GM21423 (cell line): ENCODE data around the gene JAKMIP1.

ENCODE experiments used
- ATAC-seq: cut with Tn5 transposase; IDR thresholded peaks from one replicate; pipeline ENCODE4 v1.9.1; 2021; ENCODE audit warnings: mild to moderate bottlenecking, moderate library complexity; ENCODE audit not compliant: unreplicated experiment

Gene JAKMIP1

DNA sequence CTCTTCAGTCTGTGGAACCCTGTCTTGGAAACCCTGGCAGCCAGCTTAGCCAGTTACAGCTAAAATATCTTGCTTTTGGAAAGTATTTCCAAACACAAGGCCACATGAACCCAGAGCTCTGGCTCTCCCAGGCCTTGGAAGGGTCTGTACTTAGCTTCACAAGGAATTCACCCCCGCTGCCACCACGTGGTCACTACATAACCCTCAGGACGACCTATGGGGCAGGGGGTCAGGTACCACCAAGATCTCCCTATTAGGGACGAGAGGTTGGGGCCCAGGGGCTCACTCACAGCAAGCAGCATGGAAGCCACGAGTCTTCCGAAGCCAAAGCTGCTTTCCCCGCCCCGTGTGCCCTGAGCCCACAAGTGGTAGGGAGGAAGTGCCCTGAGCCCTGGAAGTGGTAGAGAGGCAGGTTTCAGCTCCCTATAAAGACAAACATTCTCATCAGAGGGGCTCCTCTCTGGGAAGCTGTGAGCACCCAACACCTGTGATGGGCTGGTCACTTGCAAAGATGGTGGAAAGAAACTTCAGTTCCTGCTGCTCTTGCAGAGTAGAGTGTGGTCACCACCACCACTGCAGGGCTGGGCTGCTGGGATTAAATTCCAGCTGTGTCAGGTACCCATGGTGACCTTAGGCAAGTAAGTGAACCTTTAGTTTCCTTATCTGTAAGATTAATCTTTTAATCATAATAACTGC lies 4.7 kb upstream of the JAKMIP1 start:
- no peak for ATAC-seq

DNA sequence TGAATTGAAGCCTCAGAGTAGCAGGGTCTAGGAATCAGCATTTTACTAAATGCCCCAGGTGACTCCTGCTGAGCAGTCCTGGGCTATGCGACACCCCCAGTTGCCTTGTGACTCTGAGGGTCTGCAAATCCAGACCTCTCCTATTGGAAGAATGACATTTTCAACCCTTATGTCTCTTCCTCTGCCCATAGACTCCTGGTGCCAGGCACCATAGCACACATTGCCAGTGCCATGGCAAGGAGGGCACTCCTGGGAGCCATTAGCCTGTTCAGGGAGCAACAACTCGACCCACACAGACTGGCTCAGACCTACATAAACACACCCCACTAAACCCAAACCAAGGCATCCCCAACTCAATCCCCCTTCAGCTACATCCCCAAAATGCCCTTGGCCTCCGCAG lies 3.7 kb upstream of the JAKMIP1 start:
- no peak for ATAC-seq

- ATAC-seq = no peak
These were observed 1.3 kb upstream of the JAKMIP1 start for GRCh38 chr4:6201580-6202091.

DNA sequence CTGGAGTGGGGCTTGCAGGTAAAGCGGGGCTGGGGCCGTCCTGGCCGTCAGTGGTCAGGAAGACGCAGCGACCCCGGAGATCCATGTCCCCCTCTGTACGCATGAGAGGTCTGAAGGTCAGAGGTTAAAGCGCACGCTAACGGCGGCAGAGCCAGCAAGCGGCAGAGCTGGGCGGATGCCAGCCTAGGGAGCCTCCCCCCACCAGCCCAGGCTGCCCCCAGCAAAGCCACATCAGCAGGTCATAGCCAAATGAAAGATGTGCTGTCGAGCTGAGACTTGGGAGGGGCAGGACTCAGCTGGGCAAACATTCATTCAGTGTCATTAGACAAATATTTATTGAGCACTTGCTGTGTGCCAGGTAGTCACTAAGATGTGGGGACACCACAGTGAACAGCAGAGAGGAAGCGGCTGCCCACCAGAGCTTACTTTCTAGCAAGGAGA lies 593 bp upstream of the JAKMIP1 start:
- ATAC-seq = no peak

- no peak for ATAC-seq
These were observed 877 bp downstream of the JAKMIP1 start for GRCh38 chr4:6199422-6199921.

DNA sequence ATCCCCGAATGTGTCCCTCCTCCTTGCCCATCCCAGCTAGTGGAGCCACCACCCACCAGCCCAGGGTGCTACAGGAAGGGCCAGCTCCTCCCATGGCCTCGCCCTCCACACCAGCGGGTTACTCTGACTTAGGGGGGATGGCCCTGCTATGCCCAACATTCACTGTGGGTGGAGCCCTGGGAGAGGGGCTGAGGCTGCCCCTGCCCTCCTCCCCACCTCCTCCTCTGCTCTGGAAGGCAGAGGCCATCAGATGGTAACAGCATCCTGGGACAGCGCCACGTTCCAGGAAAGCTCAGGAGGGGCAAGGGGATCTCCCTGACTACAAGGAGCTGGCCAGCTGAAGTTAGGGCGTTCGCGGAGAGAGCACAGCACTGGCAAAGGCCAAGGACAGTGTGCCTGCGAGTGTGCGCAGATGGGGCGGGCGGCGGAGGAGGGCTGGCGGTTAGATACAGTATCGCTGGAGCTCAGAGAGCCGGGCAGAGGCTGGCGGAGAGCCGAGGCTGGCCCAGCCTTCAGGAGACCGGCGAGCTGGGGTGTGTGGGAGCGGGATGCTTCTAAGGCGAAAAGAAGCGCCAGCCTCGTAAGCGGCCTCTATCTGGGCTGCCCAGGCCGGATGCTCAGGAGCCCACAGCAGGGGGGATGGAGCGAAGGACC lies 1.5 kb downstream of the JAKMIP1 start:
- no peak for ATAC-seq

GRCh38 chr4:6198278-6198677 lies 2.1 kb downstream of the JAKMIP1 start:
- ATAC-seq = no peak

- no peak for ATAC-seq
These were observed 2.7 kb downstream of the JAKMIP1 start for GRCh38 chr4:6197433-6198174.

- no peak for ATAC-seq
These were observed 3.5 kb downstream of the JAKMIP1 start for GRCh38 chr4:6196871-6197270.

DNA sequence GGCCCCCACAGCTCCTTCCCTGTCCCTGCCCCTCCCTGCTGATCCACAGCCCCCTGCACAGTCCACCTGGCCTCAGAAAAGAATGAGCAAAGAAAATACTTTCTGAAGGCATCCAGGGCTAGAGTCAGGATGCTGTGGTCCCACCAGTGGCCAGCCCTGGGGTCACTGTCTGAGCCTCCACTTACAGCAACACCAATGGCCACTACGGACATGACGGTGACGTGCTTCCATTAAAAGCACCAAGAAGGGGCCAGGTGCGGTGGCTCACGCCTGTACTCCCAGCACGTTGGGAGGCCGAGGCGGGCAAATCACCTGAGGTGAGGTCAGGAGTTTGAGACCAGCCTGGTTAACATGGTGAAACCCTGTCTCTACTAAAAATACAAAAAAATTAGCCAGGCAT lies 4.0 kb downstream of the JAKMIP1 start:
- no peak for ATAC-seq

- ATAC-seq = no peak
These were observed 4.6 kb downstream of the JAKMIP1 start for GRCh38 chr4:6195602-6196319.

DNA sequence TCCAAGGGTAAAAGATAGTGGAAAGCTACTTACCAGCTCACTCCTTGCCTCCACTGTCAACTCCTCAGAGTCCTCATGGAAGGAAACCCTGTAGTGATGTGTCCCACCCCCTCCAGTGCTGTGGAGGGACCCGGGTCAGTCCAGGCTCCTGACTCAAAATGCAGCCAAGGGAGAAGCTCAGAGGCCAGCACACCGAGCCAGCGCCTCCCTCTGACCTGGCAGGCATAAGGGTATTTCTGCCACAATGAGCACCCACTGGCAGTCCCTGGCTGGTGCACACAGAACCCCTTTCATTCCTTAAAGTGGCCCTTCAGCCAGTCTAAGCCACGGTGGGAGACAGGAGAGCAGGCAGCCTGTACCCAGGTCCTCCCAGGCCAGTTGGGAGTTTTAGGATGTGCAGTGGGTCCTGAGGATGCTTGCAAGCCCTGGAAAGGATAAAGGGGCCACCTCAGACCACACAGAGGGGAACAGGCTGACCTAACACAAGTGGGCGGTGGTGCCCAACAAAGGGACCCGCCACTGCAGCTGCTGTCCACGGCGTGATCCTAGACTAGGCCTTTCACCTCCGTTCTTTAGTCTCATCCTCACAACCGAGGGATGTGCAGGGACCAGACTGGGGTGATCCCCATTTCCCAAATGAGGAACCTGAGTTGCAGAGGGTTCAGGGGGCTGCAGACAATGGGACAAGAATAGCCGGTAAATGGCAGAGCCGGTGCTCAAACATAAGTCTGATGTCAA lies 5.7 kb downstream of the JAKMIP1 start:
- ATAC-seq = no peak

- ATAC-seq = no peak
These were observed 7.0 kb downstream of the JAKMIP1 start for GRCh38 chr4:6193399-6193798.

DNA sequence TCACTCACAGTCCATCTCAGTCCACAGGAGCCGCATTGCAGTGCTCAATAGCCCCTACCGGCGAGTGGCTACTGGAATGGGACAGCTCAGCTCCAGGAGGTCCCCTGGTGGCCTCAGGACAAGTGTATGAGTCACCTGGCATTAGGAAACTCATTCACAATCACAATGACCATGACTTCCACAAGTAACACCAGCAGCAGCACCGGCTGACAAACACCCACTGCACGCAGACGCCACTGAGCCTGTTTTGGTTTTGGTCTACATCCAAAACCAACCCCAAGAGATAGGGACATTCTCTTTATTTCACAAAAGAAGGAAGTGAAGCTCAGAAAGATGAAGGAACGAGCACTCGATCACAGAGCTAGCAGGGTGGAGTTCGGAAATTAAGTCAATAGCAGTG lies 8.1 kb downstream of the JAKMIP1 start:
- no peak for ATAC-seq

GRCh38 chr4:6191448-6192130 lies 8.8 kb downstream of the JAKMIP1 start:
- ATAC-seq = no peak

DNA sequence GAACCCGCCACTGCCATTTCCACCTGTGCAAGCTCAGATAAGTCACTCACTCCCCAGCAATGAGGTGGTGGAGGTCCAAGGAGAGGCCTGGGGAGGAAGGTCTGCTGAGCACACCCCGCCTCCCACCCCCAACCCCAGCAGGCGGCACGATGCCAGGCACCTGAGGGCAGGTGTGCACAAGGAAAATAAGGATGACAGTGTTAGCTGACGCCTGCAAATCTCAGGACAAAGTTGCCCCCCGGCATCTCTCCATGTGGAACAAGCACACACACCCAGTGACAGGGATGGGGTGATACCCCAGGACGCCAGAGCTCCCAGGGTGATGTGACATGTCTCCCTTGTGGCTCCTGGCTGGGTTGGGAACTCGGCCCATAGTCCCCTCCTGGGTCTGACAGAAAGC lies 9.9 kb downstream of the JAKMIP1 start:
- no peak for ATAC-seq

DNA sequence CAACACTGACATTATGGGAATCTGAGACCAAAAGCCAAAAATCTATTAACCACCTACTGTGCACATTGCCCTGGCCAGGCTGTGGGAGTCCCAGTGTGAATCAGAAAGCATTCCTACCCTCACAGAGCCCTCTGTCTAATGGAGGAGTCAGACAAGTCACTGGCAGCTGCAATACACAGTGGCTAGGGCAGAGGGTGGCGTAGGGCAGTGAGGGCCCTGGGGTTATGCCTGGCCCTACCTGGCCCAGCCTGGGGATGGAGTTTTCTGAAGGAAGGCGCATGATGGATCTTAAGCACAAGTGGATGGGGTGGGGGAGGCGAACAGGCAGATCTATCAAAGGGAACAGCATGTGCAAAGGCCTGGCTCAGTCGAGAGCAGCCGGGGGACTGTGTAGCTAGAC lies 10.8 kb downstream of the JAKMIP1 start:
- ATAC-seq = no peak

DNA sequence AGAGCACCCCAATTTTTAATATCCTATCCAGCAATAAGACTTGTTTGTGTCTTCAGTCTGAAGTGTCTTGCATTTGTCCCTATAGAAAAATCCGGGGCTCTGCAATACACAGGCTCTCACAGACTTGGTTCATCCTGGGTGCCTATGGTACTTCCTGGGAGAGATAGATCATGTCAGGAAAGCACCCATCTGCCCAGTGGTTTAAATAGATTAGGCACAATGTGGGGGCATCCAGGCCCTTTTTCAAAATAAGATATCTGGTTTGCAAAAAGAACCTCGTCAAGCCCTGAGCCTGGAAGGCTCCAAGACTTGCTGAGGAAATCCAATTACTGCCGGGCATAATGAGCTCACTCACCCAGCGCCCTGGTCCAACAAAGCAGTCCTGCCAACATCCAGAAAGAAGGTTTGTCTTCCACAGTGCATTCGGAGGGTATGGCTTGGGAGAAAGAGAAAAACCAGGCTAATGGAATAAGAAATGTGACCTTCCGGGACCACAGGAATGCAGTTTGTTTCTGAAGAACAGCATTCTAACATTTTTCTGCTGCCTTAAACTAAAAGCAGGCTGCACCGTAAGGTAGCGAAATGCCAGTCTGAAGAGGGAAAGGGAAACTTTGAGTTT lies 11.6 kb downstream of the JAKMIP1 start:
- no peak for ATAC-seq

DNA sequence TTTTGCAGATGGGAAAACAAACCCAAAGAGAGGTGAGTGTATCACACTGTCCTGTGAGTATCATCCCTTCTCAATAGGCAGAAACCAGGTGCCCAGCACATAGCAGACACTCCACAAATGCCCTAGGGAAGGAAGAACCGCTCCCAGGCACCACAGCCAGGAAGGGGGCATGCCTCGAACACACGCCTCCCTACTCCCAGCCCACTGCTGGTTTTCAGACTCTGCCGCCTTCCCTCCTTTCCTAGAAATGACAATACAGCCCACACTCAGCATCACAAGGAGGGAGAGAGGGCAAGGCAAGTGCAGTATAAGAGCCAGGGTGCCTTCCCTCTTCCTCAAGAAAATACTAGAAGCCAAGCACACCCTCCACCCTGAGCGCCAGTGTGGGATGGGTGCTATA lies 16.2 kb downstream of the JAKMIP1 start:
- no peak for ATAC-seq
